ENCODE measurements around the gene PLEKHO2.

- TF ChIP-seq POLR2AphosphoS5 (IDR thresholded peaks at IDR 0.05; ENCODE audit: low read depth) (no peak), EZH2 (IDR thresholded peaks at IDR 0.05; ENCODE audit: low read depth, unreplicated experiment) (no peak), CTCF (conservative IDR thresholded peaks at IDR 0.05; ENCODE audit: low read depth in 2 of 2) (no peak), EZH2phosphoT487 (IDR thresholded peaks at IDR 0.05; ENCODE audit: unreplicated experiment) (no peak), JUNB (IDR thresholded peaks at IDR 0.05; ENCODE audit: unreplicated experiment) (no peak), CREB1 (CRISPR knock-in tag; IDR thresholded peaks at IDR 0.05; ENCODE audit: low read depth) (no peak), REST (IDR thresholded peaks at IDR 0.05; ENCODE audit: unreplicated experiment) (no peak), NANOG (IDR thresholded peaks at IDR 0.05; ENCODE audit: borderline replicate concordance) (no peak), STAT1 (IDR thresholded peaks at IDR 0.05; ENCODE audit: unreplicated experiment) (no peak), ZNF331 (CRISPR knock-in tag; IDR thresholded peaks at IDR 0.05; ENCODE audit: low read depth) (no peak)
Observed at GRCh38 chr15:64841060-64841343, 713 bp upstream of the PLEKHO2 start.
